HepG2 (cell line): ENCODE measurements around the gene C14orf119. TPM values are rescaled to one million over a fixed set of nuclear protein-coding genes. Genes with fewer than 3 reads are reported as not detected.

Experiments
- ATAC-seq: fragments of 200-7000 bp; cut with Tn5 transposase; 3 replicates; pipeline ENCODE4 v1.9.1; 2020; ENCODE audit warnings: mild to moderate bottlenecking, moderate library complexity
- BruUV-seq: library from RNA; stranded (reverse); fragments of 400-500 nt; replicated peaks from 2 replicates; lab custom pipeline; 2021; lab: Mats Ljungman, UMichigan
- CTCF ChIA-PET: fragments of 300-600 bp; formaldehyde crosslinking; extraction: SDS; loops from one replicate; lab custom pipeline; 2021; ENCODE audit warnings: low total read pairs, inconsistent platforms, low intra/inter-chr PET ratio; lab: Yijun Ruan, JAX
- POLR2A ChIA-PET: fragments of 350-600 bp; sonication (Branson Sonifier 250); formaldehyde crosslinking; loops from one replicate; lab custom pipeline; 2020; ENCODE audit warnings: antibody characterized with exemption, inconsistent platforms; lab: Yijun Ruan, JAX
- DNase-seq: peaks from one replicate; pipeline ENCODE4 v3.0.0-alpha.2; 2015; ENCODE audit warnings: low spot score
- FAIRE-seq: peaks from 3 replicates; lab custom pipeline; 2011; peaks lifted over from hg19 to GRCh38; lab: Jason Lieb, UNC
- H2AFZ ChIP-seq: one replicate; pipeline ENCODE4 v1.6.1; 2011; ENCODE audit warnings: low read length, inconsistent platforms
- H3K27ac ChIP-seq: fragments of 300-600 bp; 3 replicates; pipeline ENCODE4 v1.8.0; 2011; ENCODE audit warnings: mixed run types, mild to moderate bottlenecking, mixed read lengths, low read length, inconsistent platforms; ENCODE audit not compliant: insufficient read depth; ENCODE audit errors: extremely low read length
- H3K27me3 ChIP-seq, 2 experiments: fragments of 200-600 bp in 1 of 2; 2 replicates in 1 of 2; 3 replicates in 1 of 2; pipeline versions ENCODE4 v1.6.0 to v1.8.0; 2011; ENCODE audit warnings: low read length in 2 of 2, mild to moderate bottlenecking in 2 of 2, moderate library complexity in 2 of 2, inconsistent platforms in 1 of 2; ENCODE audit not compliant: insufficient read depth in 2 of 2, control insufficient read depth in 1 of 2
- H3K36me3 ChIP-seq, 2 experiments: fragments of 200-600 bp in 1 of 2; replicated peaks in 1 of 2; 2 replicates in 1 of 2; 3 replicates in 1 of 2; pipeline versions ENCODE4 v1.5.1 to v1.8.0; 2011; ENCODE audit warnings: low read length in 2 of 2, inconsistent platforms in 1 of 2; ENCODE audit not compliant: insufficient read depth in 2 of 2, control insufficient read depth in 1 of 2
- H3K4me1 ChIP-seq: 2 replicates; pipeline ENCODE4 v1.5.1; 2012; ENCODE audit warnings: low read length, inconsistent platforms; ENCODE audit not compliant: insufficient read depth
- H3K4me2 ChIP-seq: 2 replicates; pipeline ENCODE4 v1.6.0; 2011; ENCODE audit warnings: low read depth, low read length, inconsistent platforms
- H3K4me3 ChIP-seq, 3 experiments: fragments of 200-600 bp in 1 of 3; sonication (generic), shearing (Covaris generic) in 1 of 3; replicated peaks in 1 of 3; 2 replicates each; pipeline ENCODE4 v1.5.1; 2011 to 2016; ENCODE audit warnings: low read length in 3 of 3, inconsistent platforms in 2 of 3, low read depth in 2 of 3, mild to moderate bottlenecking in 2 of 3, control low read depth in 1 of 3, mixed read lengths in 1 of 3; ENCODE audit not compliant: insufficient read depth in 1 of 3
- H3K79me2 ChIP-seq: one replicate; pipeline ENCODE4 v1.6.1; 2011; ENCODE audit warnings: low read length, inconsistent platforms; ENCODE audit not compliant: insufficient read depth
- H3K9ac ChIP-seq: 2 replicates; pipeline ENCODE4 v1.6.0; 2011; ENCODE audit warnings: mild to moderate bottlenecking, low read depth, low read length, inconsistent platforms; ENCODE audit not compliant: insufficient read depth
- H3K9me3 ChIP-seq: 2 replicates; pipeline ENCODE4 v1.5.1; 2012; ENCODE audit warnings: mild to moderate bottlenecking, low read length
- H4K20me1 ChIP-seq: 2 replicates; pipeline ENCODE4 v1.6.0; 2011; ENCODE audit warnings: inconsistent platforms, mild to moderate bottlenecking, low read length, moderate library complexity; ENCODE audit not compliant: insufficient read depth
- ASH2L ChIP-seq: fragments of 300-600, 200-600 bp; sonication (generic); IDR thresholded peaks from 2 replicates; pipeline ENCODE4 v1.7.0; 2017; ENCODE audit warnings: low read depth, mild to moderate bottlenecking, moderate library complexity, mixed read lengths, low read length; ENCODE audit not compliant: insufficient read length
- BRD4 ChIP-seq: sonication (generic); formaldehyde crosslinking; IDR thresholded peaks from 2 replicates; pipeline ENCODE4 v1.4.0; 2020; ENCODE audit warnings: missing genetic modification reagents
- FOXC1 ChIP-seq: sonication (generic); formaldehyde crosslinking; IDR thresholded peaks from 2 replicates; pipeline ENCODE4 v1.8.0; 2022; ENCODE audit warnings: mild to moderate bottlenecking, missing genetic modification reagents, borderline replicate concordance
- HNF4G ChIP-seq, 2 experiments: sonication (generic) in 1 of 2; formaldehyde crosslinking in 1 of 2; IDR thresholded peaks; 2 replicates each; pipeline versions ENCODE4 v1.4.0 to v1.6.1; 2011 to 2020; ENCODE audit warnings: borderline replicate concordance in 2 of 2, low read depth in 2 of 2, mild to moderate bottlenecking in 2 of 2, low read length in 1 of 2, missing genetic modification reagents in 1 of 2, moderate library complexity in 1 of 2
- IKZF1 ChIP-seq: fragments of 450-650 bp; IDR thresholded peaks from 2 replicates; pipeline ENCODE4 v1.7.1; 2016
- IKZF4 ChIP-seq: sonication (generic); formaldehyde crosslinking; IDR thresholded peaks from 2 replicates; pipeline ENCODE4 v1.5.1; 2020; ENCODE audit warnings: borderline replicate concordance, mild to moderate bottlenecking, low read depth, missing genetic modification reagents; ENCODE audit errors: not compliant biosample characterization
- KLF9 ChIP-seq: IDR thresholded peaks from 2 replicates; pipeline ENCODE4 v1.6.1; 2016; ENCODE audit warnings: low read depth
- MIXL1 ChIP-seq: IDR thresholded peaks from 2 replicates; pipeline ENCODE4 v1.6.1; 2016
- NFYB ChIP-seq: sonication (generic); formaldehyde crosslinking; IDR thresholded peaks from 2 replicates; pipeline ENCODE4 v1.4.0; 2020; ENCODE audit warnings: missing genetic modification reagents
- POLR2A ChIP-seq, 2 experiments: IDR thresholded peaks; 2 replicates each; pipeline ENCODE4 v1.6.1; 2011; ENCODE audit warnings: low read depth in 2 of 2, low read length in 2 of 2, mild to moderate bottlenecking in 1 of 2, moderate library complexity in 1 of 2; ENCODE audit not compliant: insufficient read depth in 1 of 2
- POLR2G ChIP-seq: fragments of 200-400 bp; formaldehyde crosslinking; IDR thresholded peaks from 2 replicates; pipeline ENCODE4 v1.6.1; 2018; ENCODE audit warnings: mild to moderate bottlenecking, low read depth, low read length, moderate library complexity
- SMAD9 ChIP-seq: sonication (generic); formaldehyde crosslinking; IDR thresholded peaks from 2 replicates; pipeline ENCODE4 v1.5.1; 2020; ENCODE audit warnings: mild to moderate bottlenecking, missing genetic modification reagents
- ZFY ChIP-seq: sonication (generic); formaldehyde crosslinking; IDR thresholded peaks from 2 replicates; pipeline ENCODE4 v1.4.0; 2020; ENCODE audit warnings: missing genetic modification reagents
- ZNF224 ChIP-seq: sonication (generic); formaldehyde crosslinking; IDR thresholded peaks from 2 replicates; pipeline ENCODE4 v1.5.0; 2020; ENCODE audit warnings: mild to moderate bottlenecking, missing genetic modification reagents
- WGBS: methylation state at CpG from one replicate; pipeline ENCODE4 v1.1.6; 2017; ENCODE audit warnings: low lambda C conversion rate; 5-methylcytosine and 5-hydroxymethylcytosine counted together
- in situ Hi-C: cut with HindIII; loops from 2 replicates; pipeline ENCODE4 v1.10.0; 2017; ENCODE audit warnings: low pct_unique_long_range_greater_than_20kb; ENCODE audit not compliant: extremely low pct_ligation_motif_present
- intact Hi-C: fragments of 100-400 bp; cut with micrococcal nuclease; formaldehyde crosslinking; loops from one replicate; pipeline ENCODE4 v1.10.0; 2022; ENCODE audit not compliant: unreplicated experiment
- polyA plus RNA-seq, 8 experiments: library from polyadenylated mRNA; depleted of rRNA in 3 of 8; stranded (reverse) in 7 of 8; unstranded in 1 of 8; fragments of >200 nt; fragmentation: Illumina TruSeq in 4 of 8; extraction: Trizol in 4 of 8; gene quantifications; 2 replicates each; pipeline versions ENCODE4 v1.2.1 to v1.2.3, GENCODE V29; 2011 to 2016; ENCODE audit warnings: low read depth in 4 of 8, missing spikeins in 1 of 8, mixed read lengths in 1 of 8; ENCODE audit not compliant: insufficient read depth in 1 of 8
- total RNA-seq, 5 experiments: library from RNA; depleted of rRNA; stranded (reverse); fragments of >200 nt; fragmentation: Illumina TruSeq; extraction: Trizol; gene quantifications; 2 replicates each; pipeline ENCODE4 v1.2.3, GENCODE V29; 2016; ENCODE audit warnings: low read depth in 1 of 5
- TF ChIP-seq, protein P1 (sequence below): sonication (generic); formaldehyde crosslinking; IDR thresholded peaks from 2 replicates; pipeline ENCODE4 v1.5.1; 2020; ENCODE audit warnings: missing genetic modification reagents, mild to moderate bottlenecking, borderline replicate concordance
- TF ChIP-seq, protein P2 (sequence below): sonication (generic); formaldehyde crosslinking; conservative IDR thresholded peaks from 2 replicates; pipeline ENCODE4 v1.8.1; 2023; ENCODE audit warnings: missing genetic modification reagents
- TF ChIP-seq, protein P3 (sequence below): sonication (generic); formaldehyde crosslinking; IDR thresholded peaks from 2 replicates; pipeline ENCODE4 v1.5.1; 2020; ENCODE audit warnings: mild to moderate bottlenecking, missing genetic modification reagents, moderate library complexity
- TF ChIP-seq, protein P4 (sequence below): sonication (generic); formaldehyde crosslinking; IDR thresholded peaks from 2 replicates; pipeline ENCODE4 v1.8.1; 2023; ENCODE audit warnings: missing genetic modification reagents, mild to moderate bottlenecking, borderline replicate concordance

The C14orf119 gene
- total and polyA plus RNA-seq, 2 of the 13 experiments (the other 11 are each of a cell fraction or from before 2014, with no cell fraction given): 117 to 206 TPM

DNA sequence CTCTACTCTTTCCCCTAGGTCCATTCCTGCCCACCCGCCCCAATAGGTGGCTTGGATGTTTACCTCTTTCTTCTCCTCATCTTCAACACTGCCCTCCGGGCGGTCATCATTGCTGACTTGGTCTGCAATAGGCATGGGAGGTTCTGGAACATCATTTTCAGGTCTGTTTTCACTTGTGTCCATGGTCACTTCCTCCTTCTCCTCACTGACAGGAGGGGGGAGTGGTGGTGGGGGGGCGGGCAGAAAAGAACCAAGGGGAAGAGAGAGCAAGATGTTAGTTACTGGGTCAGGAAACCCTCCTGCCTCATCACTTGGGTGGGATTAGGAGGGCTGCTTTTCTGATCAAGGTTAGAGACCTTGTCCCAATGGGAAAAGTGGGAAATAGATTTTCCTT, 25.9 kb upstream of the C14orf119 start:
- no peak overlapping the region for H3K4me3 ChIP-seq
- no peak overlapping the region for H3K4me2 ChIP-seq
- CTCF ChIA-PET: interaction anchor here (0.9 to 4.5 kb wide), 17 partner anchors 9 to 512 kb away, joined by 3 to 34 read pairs (median 5); partner anchors contain the start of genes ACIN1, C14orf119 and CDH24
- H3K36me3 ChIP-seq: peaks cover 40 to 72% of the 10 kb centered on the region in 2 experiments
- peak overlapping the region; percentile 5 for H3K27ac ChIP-seq
- 0 out of 2 replicates have a peak, but pooled peaks have one; percentile 45 for TF ChIP-seq FOXC1 (CRISPR knock-in tag)
- 0 out of 2 replicates have a peak, but pooled peaks have one; percentile 20 for TF ChIP-seq BRD4
- TF ChIP-seq HNF4G (IDR thresholded peaks at IDR 0.05; ENCODE audit: borderline replicate concordance, low read depth, low read length): no peak
- TF ChIP-seq HNF4G (CRISPR knock-in tag; IDR thresholded peaks at IDR 0.05; ENCODE audit: borderline replicate concordance, low read depth): no peak
- peak; percentile 10; the same call in 1 of the 2 replicates for TF ChIP-seq ZFY (CRISPR knock-in tag)
- TF ChIP-seq ZNF224 (CRISPR knock-in tag): 0 out of 2 replicates have a peak, but pooled peaks have one; percentile 41
- TF ChIP-seq POLR2A (IDR thresholded peaks at IDR 0.05; ENCODE audit: insufficient read depth in 1 of 2, low read depth in 2 of 2, low read length in 2 of 2): peak in 1 of 2 experiments; percentile 3; a peak in 1 of 4 replicates
- TF ChIP-seq KLF9 (CRISPR knock-in tag): no peak
- TF ChIP-seq, protein P1, sequence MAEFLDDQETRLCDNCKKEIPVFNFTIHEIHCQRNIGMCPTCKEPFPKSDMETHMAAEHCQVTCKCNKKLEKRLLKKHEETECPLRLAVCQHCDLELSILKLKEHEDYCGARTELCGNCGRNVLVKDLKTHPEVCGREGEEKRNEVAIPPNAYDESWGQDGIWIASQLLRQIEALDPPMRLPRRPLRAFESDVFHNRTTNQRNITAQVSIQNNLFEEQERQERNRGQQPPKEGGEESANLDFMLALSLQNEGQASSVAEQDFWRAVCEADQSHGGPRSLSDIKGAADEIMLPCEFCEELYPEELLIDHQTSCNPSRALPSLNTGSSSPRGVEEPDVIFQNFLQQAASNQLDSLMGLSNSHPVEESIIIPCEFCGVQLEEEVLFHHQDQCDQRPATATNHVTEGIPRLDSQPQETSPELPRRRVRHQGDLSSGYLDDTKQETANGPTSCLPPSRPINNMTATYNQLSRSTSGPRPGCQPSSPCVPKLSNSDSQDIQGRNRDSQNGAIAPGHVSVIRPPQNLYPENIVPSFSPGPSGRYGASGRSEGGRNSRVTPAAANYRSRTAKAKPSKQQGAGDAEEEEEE (CRISPR knock-in tag): 0 out of 2 replicates have a peak, but pooled peaks have one; percentile 12
- TF ChIP-seq IKZF4: peak; percentile 75
- TF ChIP-seq NFYB (CRISPR knock-in tag): no peak
- no peak for TF ChIP-seq IKZF1
- TF ChIP-seq ASH2L: peak; percentile 4
- TF ChIP-seq, protein P2, sequence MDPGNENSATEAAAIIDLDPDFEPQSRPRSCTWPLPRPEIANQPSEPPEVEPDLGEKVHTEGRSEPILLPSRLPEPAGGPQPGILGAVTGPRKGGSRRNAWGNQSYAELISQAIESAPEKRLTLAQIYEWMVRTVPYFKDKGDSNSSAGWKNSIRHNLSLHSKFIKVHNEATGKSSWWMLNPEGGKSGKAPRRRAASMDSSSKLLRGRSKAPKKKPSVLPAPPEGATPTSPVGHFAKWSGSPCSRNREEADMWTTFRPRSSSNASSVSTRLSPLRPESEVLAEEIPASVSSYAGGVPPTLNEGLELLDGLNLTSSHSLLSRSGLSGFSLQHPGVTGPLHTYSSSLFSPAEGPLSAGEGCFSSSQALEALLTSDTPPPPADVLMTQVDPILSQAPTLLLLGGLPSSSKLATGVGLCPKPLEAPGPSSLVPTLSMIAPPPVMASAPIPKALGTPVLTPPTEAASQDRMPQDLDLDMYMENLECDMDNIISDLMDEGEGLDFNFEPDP: 0 out of 2 replicates have a peak, but pooled peaks have one; percentile 71
- TF ChIP-seq POLR2G: peak; percentile 1
- TF ChIP-seq, protein P3, sequence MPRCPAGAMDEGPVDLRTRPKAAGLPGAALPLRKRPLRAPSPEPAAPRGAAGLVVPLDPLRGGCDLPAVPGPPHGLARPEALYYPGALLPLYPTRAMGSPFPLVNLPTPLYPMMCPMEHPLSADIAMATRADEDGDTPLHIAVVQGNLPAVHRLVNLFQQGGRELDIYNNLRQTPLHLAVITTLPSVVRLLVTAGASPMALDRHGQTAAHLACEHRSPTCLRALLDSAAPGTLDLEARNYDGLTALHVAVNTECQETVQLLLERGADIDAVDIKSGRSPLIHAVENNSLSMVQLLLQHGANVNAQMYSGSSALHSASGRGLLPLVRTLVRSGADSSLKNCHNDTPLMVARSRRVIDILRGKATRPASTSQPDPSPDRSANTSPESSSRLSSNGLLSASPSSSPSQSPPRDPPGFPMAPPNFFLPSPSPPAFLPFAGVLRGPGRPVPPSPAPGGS (CRISPR knock-in tag): 0 out of 2 replicates have a peak, but pooled peaks have one; percentile 7
- TF ChIP-seq MIXL1 (CRISPR knock-in tag): no peak
- peak; percentile 13; the same call in 1 of the 2 replicates for TF ChIP-seq SMAD9 (CRISPR knock-in tag)
- TF ChIP-seq, protein P4, sequence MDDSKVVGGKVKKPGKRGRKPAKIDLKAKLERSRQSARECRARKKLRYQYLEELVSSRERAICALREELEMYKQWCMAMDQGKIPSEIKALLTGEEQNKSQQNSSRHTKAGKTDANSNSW (CRISPR knock-in tag): 0 out of 2 replicates have a peak, but pooled peaks have one; percentile 54
- no peak overlapping the region for H2AFZ ChIP-seq
- H3K27me3 ChIP-seq: no peaks in the 10 kb centered on the region; a peak in 1 of 5 replicates
- H4K20me1 ChIP-seq: peaks cover 12% of the 10 kb centered on the region
- FAIRE-seq (no peak), ATAC-seq (no peak; the same call in 2 of the 3 replicates), DNase-seq (no peak)
- POLR2A ChIA-PET: interaction anchor here (0.6 to 2.0 kb wide), 33 partner anchors 8 to 1144 kb away, joined by 3 to 80 read pairs (median 4); partner anchors contain the start of genes ACIN1, AJUBA, BCL2L2 and C14orf119
- in situ Hi-C loops (loop anchor here (5.0 kb wide), 1 partner anchor 38 kb away; no protein-coding TSS in a partner anchor), intact Hi-C loops (loop anchor here (1.0 to 2.0 kb wide), 3 partner anchors 8 to 117 kb away; no protein-coding TSS in a partner anchor)
- peaks cover 42% of the 10 kb centered on the region for H3K4me1 ChIP-seq
- 95% methylated on average over 4 of the region's 4 CpGs for WGBS
- H3K79me2 ChIP-seq: peaks cover 45% of the 10 kb centered on the region
- H3K9ac ChIP-seq: no peak overlapping the region; the same call in 1 of the 2 replicates
- BruUV-seq: no TSS peak
- H3K9me3 ChIP-seq: no peaks in the 10 kb centered on the region
